SJSA1 (cell line): ENCODE data around the gene HIPK4. TPM values are rescaled to one million over a fixed set of nuclear protein-coding genes. Genes with fewer than 3 reads are reported as not detected.
"Not testable (repeated sequence)": the region's sequence is repeated elsewhere in the genome, so short reads cannot be mapped to it uniquely, and the experiment has no call there.

Experiments used
- DNase-seq, 2 experiments: peaks; one replicate each; pipeline ENCODE4 v3.0.0-alpha.2; 2015 to 2020; ENCODE audit warnings: low spot score in 2 of 2, low read depth in 1 of 2
- H3K27ac ChIP-seq: fragments of 250-450 bp; sonication (Bioruptor Pico); 2 replicates; pipeline ENCODE4 v1.5.1; 2020; ENCODE audit warnings: mild to moderate bottlenecking, moderate library complexity
- H3K27me3 ChIP-seq: fragments of 250-450 bp; sonication (Bioruptor Pico); replicated peaks from 2 replicates; pipeline ENCODE4 v1.5.1; 2020; ENCODE audit warnings: mild to moderate bottlenecking, moderate library complexity
- H3K36me3 ChIP-seq: fragments of 250-450 bp; sonication (Bioruptor Pico); 2 replicates; pipeline ENCODE4 v1.5.1; 2020; ENCODE audit warnings: mild to moderate bottlenecking
- H3K4me1 ChIP-seq: fragments of 250-450 bp; sonication (Bioruptor Pico); replicated peaks from 2 replicates; pipeline ENCODE4 v1.6.1; 2021; ENCODE audit warnings: mild to moderate bottlenecking
- H3K4me3 ChIP-seq: fragments of 250-450 bp; sonication (Bioruptor Pico); 2 replicates; pipeline ENCODE4 v1.5.1; 2020; ENCODE audit warnings: mild to moderate bottlenecking
- H3K9me3 ChIP-seq: fragments of 250-450 bp; sonication (Bioruptor Pico); replicated peaks from 2 replicates; pipeline ENCODE4 v1.5.1; 2020; ENCODE audit warnings: mild to moderate bottlenecking
- total RNA-seq: library from RNA; depleted of rRNA; stranded (reverse); fragments of >200 nt; shearing (Covaris generic); gene quantifications from 2 replicates; pipeline ENCODE4 v1.2.3, GENCODE V29; 2014

HIPK4 gene
- total RNA-seq, 1 experiment from 2014 or later: 0.08 TPM

- Histone ChIP-seq H3K27ac (no peak overlapping the region), H3K27me3 (no peaks in the 10 kb centered on the region), H3K36me3 (peaks cover 3% of the 10 kb centered on the region; the same call in 1 of the 2 replicates), H3K4me3 (no peak overlapping the region), H3K9me3 (no peaks in the 10 kb centered on the region), H3K4me1 (no peaks in the 10 kb centered on the region)
- DNase-seq: no peak
Observed at GRCh38 chr19:40376286-40376862, 13.6 kb downstream of the HIPK4 start.

- Histone ChIP-seq H3K27ac (no peak overlapping the region), H3K9me3 (no peaks in the 10 kb centered on the region), H3K36me3 (peaks cover 7% of the 10 kb centered on the region), H3K4me1 (no peaks in the 10 kb centered on the region), H3K27me3 (no peaks in the 10 kb centered on the region), H3K4me3 (no peak overlapping the region)
- DNase-seq: no peak
Observed at GRCh38 chr19:40374084-40374483, 15.9 kb downstream of the HIPK4 start.

- no peaks in the 10 kb centered on the region for H3K4me1 ChIP-seq
- no peaks in the 10 kb centered on the region for H3K9me3 ChIP-seq
- peaks cover 11% of the 10 kb centered on the region for H3K36me3 ChIP-seq
- no peak for DNase-seq
- H3K27ac ChIP-seq: no peak overlapping the region
- no peak overlapping the region for H3K4me3 ChIP-seq
- no peaks in the 10 kb centered on the region for H3K27me3 ChIP-seq
Observed at GRCh38 chr19:40371802-40372122, 18.2 kb downstream of the HIPK4 start.

GRCh38 chr19:40370997-40371801, 18.8 kb downstream of the HIPK4 start:
- no peaks in the 10 kb centered on the region for H3K27me3 ChIP-seq
- H3K4me1 ChIP-seq: no peaks in the 10 kb centered on the region
- DNase-seq: no peak
- H3K36me3 ChIP-seq: peaks cover 14% of the 10 kb centered on the region
- no peak overlapping the region for H3K27ac ChIP-seq
- no peak overlapping the region for H3K4me3 ChIP-seq
- H3K9me3 ChIP-seq: no peaks in the 10 kb centered on the region

- H3K4me3 ChIP-seq, H3K4me1 ChIP-seq, DNase-seq, H3K27me3 ChIP-seq, H3K27ac ChIP-seq, H3K9me3 ChIP-seq: not testable (repeated sequence)
- peaks cover 14% of the 10 kb centered on the region for H3K36me3 ChIP-seq
Observed at GRCh38 chr19:40370253-40370652, 19.7 kb downstream of the HIPK4 start.

- Histone ChIP-seq H3K4me3 (no peak overlapping the region), H3K36me3 (peaks cover 14% of the 10 kb centered on the region), H3K9me3 (no peaks in the 10 kb centered on the region), H3K4me1 (peaks cover 4% of the 10 kb centered on the region; the same call in 1 of the 2 replicates), H3K27me3 (no peaks in the 10 kb centered on the region), H3K27ac (no peak overlapping the region)
- no peak for DNase-seq
Observed at GRCh38 chr19:40369797-40370196, 20.2 kb downstream of the HIPK4 start.

- Histone ChIP-seq H3K9me3 (no peaks in the 10 kb centered on the region), H3K27me3 (no peaks in the 10 kb centered on the region), H3K4me3 (no peak overlapping the region), H3K4me1 (peaks cover 4% of the 10 kb centered on the region; the same call in 1 of the 2 replicates), H3K36me3 (peaks cover 13% of the 10 kb centered on the region), H3K27ac (no peak overlapping the region)
- DNase-seq: no peak
Observed at GRCh38 chr19:40367577-40368434, 22.2 kb downstream of the HIPK4 start.

GRCh38 chr19:40366697-40367561, 23.1 kb downstream of the HIPK4 start:
- Histone ChIP-seq H3K36me3 (peaks cover 11% of the 10 kb centered on the region), H3K4me1 (peaks cover 4% of the 10 kb centered on the region; the same call in 1 of the 2 replicates), H3K27ac (no peak overlapping the region), H3K27me3 (no peaks in the 10 kb centered on the region), H3K9me3 (no peaks in the 10 kb centered on the region), H3K4me3 (no peak overlapping the region)
- DNase-seq: no peak

GRCh38 chr19:40365613-40366401, 24.2 kb downstream of the HIPK4 start:
- Histone ChIP-seq H3K36me3 (peaks cover 10% of the 10 kb centered on the region), H3K9me3 (no peaks in the 10 kb centered on the region), H3K27ac (no peak overlapping the region), H3K27me3 (no peaks in the 10 kb centered on the region), H3K4me1 (peaks cover 4% of the 10 kb centered on the region; the same call in 1 of the 2 replicates), H3K4me3 (peak overlapping the region; percentile 36)
- DNase-seq: peak; percentile 33 to 70

- H3K36me3 ChIP-seq: peaks cover 7% of the 10 kb centered on the region
- H3K27me3 ChIP-seq: no peaks in the 10 kb centered on the region
- no peaks in the 10 kb centered on the region for H3K9me3 ChIP-seq
- H3K27ac ChIP-seq: no peak overlapping the region
- DNase-seq: no peak
- H3K4me3 ChIP-seq: no peak overlapping the region
- H3K4me1 ChIP-seq: peaks cover 4% of the 10 kb centered on the region; the same call in 1 of the 2 replicates
Observed at GRCh38 chr19:40365010-40365409, 25.0 kb downstream of the HIPK4 start.

- Histone ChIP-seq H3K36me3 (peaks cover 7% of the 10 kb centered on the region), H3K4me1 (peaks cover 10% of the 10 kb centered on the region), H3K27me3 (no peaks in the 10 kb centered on the region), H3K27ac (no peak overlapping the region), H3K4me3 (no peak overlapping the region), H3K9me3 (no peaks in the 10 kb centered on the region)
- DNase-seq: no peak
Observed at GRCh38 chr19:40363069-40363468, 26.9 kb downstream of the HIPK4 start.

- Histone ChIP-seq H3K27me3 (no peaks in the 10 kb centered on the region), H3K9me3 (no peaks in the 10 kb centered on the region), H3K4me3 (no peak overlapping the region), H3K27ac (no peak overlapping the region), H3K4me1 (peaks cover 19% of the 10 kb centered on the region), H3K36me3 (peaks cover 7% of the 10 kb centered on the region)
- DNase-seq: no peak
Observed at GRCh38 chr19:40362160-40362559, 27.8 kb downstream of the HIPK4 start.
